Measurements from ENCODE around the gene NUDT15.
"Not testable (repeated sequence)": the region's sequence is repeated elsewhere in the genome, so short reads cannot be mapped to it uniquely, and the experiment has no call there.

NUDT15 gene

DNA sequence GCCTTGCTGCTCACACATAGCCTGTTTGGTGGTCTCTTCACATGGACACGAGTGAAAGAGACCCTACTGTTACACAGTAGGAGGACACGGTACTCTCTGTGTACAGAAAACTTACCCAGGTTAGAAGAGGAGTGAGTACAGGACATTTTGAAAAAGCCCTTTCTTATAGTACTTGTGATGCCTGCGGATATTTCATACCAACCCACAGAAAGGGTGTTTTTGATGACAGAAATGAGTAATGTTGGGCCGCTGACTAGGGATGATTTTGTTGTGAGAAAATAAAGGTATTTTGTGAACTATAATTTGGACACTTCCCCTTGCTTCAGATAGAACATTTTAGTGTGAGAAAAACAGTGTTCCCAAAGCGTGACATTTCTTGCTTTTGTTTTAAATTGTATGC lies 18.2 kb downstream of the NUDT15 start:
- TF ChIP-seq, protein P1, sequence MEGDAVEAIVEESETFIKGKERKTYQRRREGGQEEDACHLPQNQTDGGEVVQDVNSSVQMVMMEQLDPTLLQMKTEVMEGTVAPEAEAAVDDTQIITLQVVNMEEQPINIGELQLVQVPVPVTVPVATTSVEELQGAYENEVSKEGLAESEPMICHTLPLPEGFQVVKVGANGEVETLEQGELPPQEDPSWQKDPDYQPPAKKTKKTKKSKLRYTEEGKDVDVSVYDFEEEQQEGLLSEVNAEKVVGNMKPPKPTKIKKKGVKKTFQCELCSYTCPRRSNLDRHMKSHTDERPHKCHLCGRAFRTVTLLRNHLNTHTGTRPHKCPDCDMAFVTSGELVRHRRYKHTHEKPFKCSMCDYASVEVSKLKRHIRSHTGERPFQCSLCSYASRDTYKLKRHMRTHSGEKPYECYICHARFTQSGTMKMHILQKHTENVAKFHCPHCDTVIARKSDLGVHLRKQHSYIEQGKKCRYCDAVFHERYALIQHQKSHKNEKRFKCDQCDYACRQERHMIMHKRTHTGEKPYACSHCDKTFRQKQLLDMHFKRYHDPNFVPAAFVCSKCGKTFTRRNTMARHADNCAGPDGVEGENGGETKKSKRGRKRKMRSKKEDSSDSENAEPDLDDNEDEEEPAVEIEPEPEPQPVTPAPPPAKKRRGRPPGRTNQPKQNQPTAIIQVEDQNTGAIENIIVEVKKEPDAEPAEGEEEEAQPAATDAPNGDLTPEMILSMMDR (IDR thresholded peaks at IDR 0.05; ENCODE audit: borderline replicate concordance, control extremely low read depth, extremely low read depth, insufficient read depth, missing control alignments), result no peak
- DNase-seq (ENCODE audit: low spot score), result no peak
- in situ Hi-C loops (cut with MboI; ENCODE audit: low sequenced_read_pairs, unreplicated experiment), result no loop called here

GRCh38 chr13:48058536-48058935 lies 21.0 kb downstream of the NUDT15 start:
- DNase-seq (ENCODE audit: low spot score); in situ Hi-C loops (cut with MboI; ENCODE audit: low sequenced_read_pairs, unreplicated experiment): not testable (repeated sequence)

DNA sequence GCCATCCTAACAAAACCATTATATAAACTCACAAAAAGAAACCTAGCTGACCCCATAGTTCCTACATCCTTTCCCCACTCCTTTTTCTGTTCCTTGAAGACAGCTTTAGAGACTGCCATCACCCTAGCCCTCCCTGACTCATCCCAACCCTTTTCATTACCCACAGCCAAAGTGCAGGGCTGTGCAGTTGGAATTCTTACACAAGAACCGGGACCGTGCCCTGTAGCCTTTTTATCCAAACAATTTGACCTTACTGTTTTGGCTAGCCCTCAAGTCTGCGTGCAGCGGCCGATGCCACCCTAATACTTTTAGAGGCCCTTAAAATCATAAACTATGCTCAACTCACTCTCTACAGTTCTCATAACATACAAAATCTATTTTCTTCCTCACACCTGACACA lies 22.4 kb downstream of the NUDT15 start:
- in situ Hi-C loops (cut with MboI; ENCODE audit: low sequenced_read_pairs, unreplicated experiment); DNase-seq (ENCODE audit: low spot score): not testable (repeated sequence)

DNA sequence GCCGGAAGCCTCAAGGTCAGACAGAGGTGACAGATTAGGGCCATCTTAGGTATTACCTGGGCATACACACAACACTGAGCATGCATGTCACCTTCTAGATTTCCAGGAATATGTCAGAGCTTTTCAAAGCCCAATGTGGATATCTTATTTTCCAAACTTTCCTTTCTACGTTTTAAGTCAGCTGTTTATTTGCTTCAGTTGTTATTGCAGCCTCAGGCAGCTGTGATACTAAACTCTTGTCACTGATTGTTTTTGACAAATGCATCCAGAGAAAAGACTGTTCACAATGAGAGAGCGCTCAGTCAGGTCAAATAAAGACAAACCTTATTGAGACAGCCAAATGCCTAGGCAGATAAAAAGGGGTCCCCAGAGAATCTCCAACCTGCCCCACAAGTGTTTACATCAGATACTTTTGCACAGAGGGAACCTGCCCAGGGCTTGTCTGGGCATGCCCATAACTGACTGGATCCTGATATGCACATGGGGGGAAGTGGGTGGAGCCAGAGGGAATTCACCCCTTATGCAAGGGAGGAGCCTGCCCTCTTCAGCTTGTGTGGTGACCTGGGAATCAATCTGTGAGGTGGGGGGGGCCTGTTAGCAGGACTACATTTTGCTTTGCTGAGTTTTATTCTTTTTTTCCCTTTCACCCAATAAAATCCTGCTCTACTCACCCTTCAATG lies 28.9 kb downstream of the NUDT15 start:
- no peak for DNase-seq (ENCODE audit: low spot score)
- TF ChIP-seq, protein P1 (IDR thresholded peaks at IDR 0.05; ENCODE audit: borderline replicate concordance, control extremely low read depth, extremely low read depth, insufficient read depth, missing control alignments), result no peak
- in situ Hi-C loops (cut with MboI; ENCODE audit: low sequenced_read_pairs, unreplicated experiment), result no loop called here

DNA sequence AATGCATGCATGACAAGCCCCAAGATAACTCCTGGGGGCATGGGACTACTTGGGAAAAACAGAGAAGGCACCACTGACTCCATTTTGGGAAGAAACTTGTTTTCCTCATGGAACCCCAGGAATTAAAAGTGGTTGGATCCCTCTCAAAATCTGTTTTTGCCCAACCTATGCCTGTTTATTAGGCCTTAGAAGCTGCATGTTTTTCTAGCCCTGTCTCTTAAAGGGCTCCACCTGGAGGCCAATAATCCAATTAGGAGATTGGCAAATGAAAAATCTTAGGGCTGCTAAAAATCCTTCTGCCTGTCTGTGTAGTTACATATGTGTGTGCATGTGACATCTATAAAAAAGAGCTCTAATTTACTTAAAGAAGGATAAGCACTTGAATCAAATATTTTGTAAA lies 30.5 kb downstream of the NUDT15 start:
- in situ Hi-C loops (cut with MboI; ENCODE audit: low sequenced_read_pairs, unreplicated experiment), result no loop called here
- DNase-seq (ENCODE audit: low spot score), result no peak

DNA sequence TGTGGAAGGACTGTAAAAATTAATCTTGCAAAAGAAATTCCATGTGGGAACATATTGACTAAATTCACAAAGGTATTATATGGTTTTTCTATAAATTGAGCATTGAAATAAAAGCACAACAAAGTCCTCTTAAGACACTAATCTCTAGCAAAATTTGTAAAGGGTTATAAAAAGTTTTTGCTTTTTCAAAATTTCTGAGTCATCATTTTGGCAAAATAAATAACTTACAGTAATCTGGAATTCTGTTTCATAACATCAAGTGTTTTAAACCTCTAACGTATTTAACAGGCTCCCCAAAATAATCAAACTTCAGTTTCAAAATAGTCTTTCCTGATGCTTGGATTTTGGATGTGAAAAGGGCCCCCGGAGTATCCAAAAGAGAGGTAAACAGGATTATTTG lies 31.4 kb downstream of the NUDT15 start:
- TF ChIP-seq, protein P1 (IDR thresholded peaks at IDR 0.05; ENCODE audit: borderline replicate concordance, control extremely low read depth, extremely low read depth, insufficient read depth, missing control alignments), result no peak
- no peak for DNase-seq (ENCODE audit: low spot score)
- in situ Hi-C loops (cut with MboI; ENCODE audit: low sequenced_read_pairs, unreplicated experiment), result no loop called here

More for the DNA sequence above, 30.5 kb downstream of the NUDT15 start:
- TF ChIP-seq, protein P1 (IDR thresholded peaks at IDR 0.05; ENCODE audit: borderline replicate concordance, control extremely low read depth, extremely low read depth, insufficient read depth, missing control alignments), result no peak

DNA sequence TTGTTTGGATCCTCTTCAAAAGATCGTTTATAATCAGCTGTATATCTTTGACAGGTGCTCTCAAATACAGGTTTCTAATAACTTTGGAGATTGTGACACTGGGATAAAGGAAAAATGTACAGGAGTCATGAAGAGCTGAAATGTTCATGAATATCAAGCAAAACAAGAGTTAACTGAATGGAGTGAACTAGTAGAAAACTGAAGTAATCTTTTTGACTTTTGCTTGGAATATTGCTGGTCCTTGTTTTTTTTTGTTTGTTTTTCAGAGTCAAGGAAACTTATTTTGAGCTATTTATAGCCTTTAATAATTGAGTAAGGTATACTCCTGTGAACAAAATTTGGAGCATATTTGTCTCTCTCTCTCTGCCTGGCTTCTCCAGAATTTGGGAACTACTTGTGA lies 32.0 kb downstream of the NUDT15 start:
- in situ Hi-C loops (cut with MboI; ENCODE audit: low sequenced_read_pairs, unreplicated experiment), result no loop called here
- TF ChIP-seq, protein P1 (IDR thresholded peaks at IDR 0.05; ENCODE audit: borderline replicate concordance, control extremely low read depth, extremely low read depth, insufficient read depth, missing control alignments), result no peak
- DNase-seq (ENCODE audit: low spot score), result no peak

- no peak for DNase-seq (ENCODE audit: low spot score)
- in situ Hi-C loops (cut with MboI; ENCODE audit: low sequenced_read_pairs, unreplicated experiment), result no loop called here
- TF ChIP-seq, protein P1 (IDR thresholded peaks at IDR 0.05; ENCODE audit: borderline replicate concordance, control extremely low read depth, extremely low read depth, insufficient read depth, missing control alignments), result no peak
Measured at GRCh38 chr13:48070942-48071341, 33.4 kb downstream of the NUDT15 start.
